Ishikawa (cell line): ENCODE data around the gene P2RY1.

Experiments used
- CEBPB ChIP-seq: IDR thresholded peaks from 2 replicates; pipeline ENCODE4 v1.6.1; 2012
- CREB1 ChIP-seq: IDR thresholded peaks from 2 replicates; pipeline ENCODE4 v1.6.1; 2012; ENCODE audit warnings: low read depth
- EGR1 ChIP-seq: IDR thresholded peaks from 2 replicates; pipeline ENCODE4 v1.6.1; 2012
- EP300 ChIP-seq: IDR thresholded peaks from 2 replicates; pipeline ENCODE4 v1.6.1; 2012; ENCODE audit warnings: borderline replicate concordance
- FOXM1 ChIP-seq: IDR thresholded peaks from 2 replicates; pipeline ENCODE4 v1.6.1; 2012; ENCODE audit warnings: low read depth, borderline replicate concordance
- REST ChIP-seq: IDR thresholded peaks from 2 replicates; pipeline ENCODE4 v1.6.1; 2012; ENCODE audit warnings: low read depth, mild to moderate bottlenecking
- TAF1 ChIP-seq: IDR thresholded peaks from 2 replicates; pipeline ENCODE4 v1.6.1; 2012; ENCODE audit warnings: low read depth, mild to moderate bottlenecking
- TEAD4 ChIP-seq: IDR thresholded peaks from 2 replicates; pipeline ENCODE4 v1.6.1; 2012
- ZBTB7A ChIP-seq: IDR thresholded peaks from 2 replicates; pipeline ENCODE4 v1.6.1; 2012; ENCODE audit warnings: low read depth
- TF ChIP-seq, protein P1 (sequence below): IDR thresholded peaks from 2 replicates; pipeline ENCODE4 v1.6.1; 2012

GRCh38 chr3:152811974-152812760 is 22.8 kb upstream of the P2RY1 start:
- no peak for TF ChIP-seq CREB1
- no peak for TF ChIP-seq EP300
- no peak for TF ChIP-seq ZBTB7A
- no peak for TF ChIP-seq EGR1
- TF ChIP-seq REST, result no peak
- no peak for TF ChIP-seq TEAD4
- TF ChIP-seq CEBPB, result no peak
- TF ChIP-seq TAF1, result no peak
- TF ChIP-seq, protein P1, sequence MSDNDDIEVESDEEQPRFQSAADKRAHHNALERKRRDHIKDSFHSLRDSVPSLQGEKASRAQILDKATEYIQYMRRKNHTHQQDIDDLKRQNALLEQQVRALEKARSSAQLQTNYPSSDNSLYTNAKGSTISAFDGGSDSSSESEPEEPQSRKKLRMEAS, result no peak
- no peak for TF ChIP-seq FOXM1
